B cell (primary cell): ENCODE measurements around the gene ERBB4.

Experiments used
- EZH2 ChIP-seq: IDR thresholded peaks from 2 replicates; pipeline ENCODE4 v1.6.1; 2012; ENCODE audit warnings: borderline replicate concordance, low read depth, mild to moderate bottlenecking, moderate library complexity, low read length; ENCODE audit not compliant: insufficient read depth, poor library complexity, severe bottlenecking
- TF ChIP-seq, protein P1 (sequence below): fragments of 200-600 bp; IDR thresholded peaks from one replicate; pipeline ENCODE4 v1.8.0; 2022; ENCODE audit warnings: antibody characterized with exemption, mild to moderate bottlenecking

GRCh38 chr2:211354481-211354880, 1184.1 kb downstream of the ERBB4 start:
- no peak for TF ChIP-seq EZH2
- TF ChIP-seq, protein P1, sequence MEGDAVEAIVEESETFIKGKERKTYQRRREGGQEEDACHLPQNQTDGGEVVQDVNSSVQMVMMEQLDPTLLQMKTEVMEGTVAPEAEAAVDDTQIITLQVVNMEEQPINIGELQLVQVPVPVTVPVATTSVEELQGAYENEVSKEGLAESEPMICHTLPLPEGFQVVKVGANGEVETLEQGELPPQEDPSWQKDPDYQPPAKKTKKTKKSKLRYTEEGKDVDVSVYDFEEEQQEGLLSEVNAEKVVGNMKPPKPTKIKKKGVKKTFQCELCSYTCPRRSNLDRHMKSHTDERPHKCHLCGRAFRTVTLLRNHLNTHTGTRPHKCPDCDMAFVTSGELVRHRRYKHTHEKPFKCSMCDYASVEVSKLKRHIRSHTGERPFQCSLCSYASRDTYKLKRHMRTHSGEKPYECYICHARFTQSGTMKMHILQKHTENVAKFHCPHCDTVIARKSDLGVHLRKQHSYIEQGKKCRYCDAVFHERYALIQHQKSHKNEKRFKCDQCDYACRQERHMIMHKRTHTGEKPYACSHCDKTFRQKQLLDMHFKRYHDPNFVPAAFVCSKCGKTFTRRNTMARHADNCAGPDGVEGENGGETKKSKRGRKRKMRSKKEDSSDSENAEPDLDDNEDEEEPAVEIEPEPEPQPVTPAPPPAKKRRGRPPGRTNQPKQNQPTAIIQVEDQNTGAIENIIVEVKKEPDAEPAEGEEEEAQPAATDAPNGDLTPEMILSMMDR = no peak
